ENCODE results near the gene ALKBH4.

ALKBH4 gene

DNA sequence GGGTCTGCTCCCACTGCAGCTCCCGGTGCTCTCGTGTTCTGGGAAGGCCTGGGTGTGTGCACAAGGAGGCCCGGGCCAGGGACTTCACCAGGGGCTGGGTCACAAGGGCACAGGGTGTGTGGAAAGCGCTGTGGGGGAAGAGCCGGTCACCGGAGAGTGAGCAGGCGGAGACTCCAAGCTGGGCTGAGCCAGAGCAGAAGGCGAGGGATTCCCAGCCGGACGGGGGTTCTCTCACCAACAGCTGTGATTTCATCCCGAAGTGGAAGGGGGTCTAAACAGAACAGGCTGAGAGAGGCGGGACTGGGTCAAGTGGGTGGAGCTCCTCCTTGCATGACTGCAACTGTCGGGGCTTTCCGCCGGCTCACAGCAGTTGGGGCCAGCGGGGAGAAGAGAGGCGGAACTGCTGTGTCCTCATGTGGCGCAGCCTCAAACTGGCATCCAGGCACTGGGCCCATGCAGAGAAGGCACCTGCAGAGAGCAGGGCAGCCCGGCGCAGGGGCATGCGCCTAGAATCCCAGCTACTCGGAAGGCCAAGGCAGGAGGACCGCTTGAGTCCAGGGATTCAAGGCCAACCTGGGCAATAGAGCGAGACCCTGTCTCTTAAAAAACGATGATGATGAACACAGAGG lies 38.9 kb downstream of the ALKBH4 start:
- no peak for TF ChIP-seq CTCF (IDR thresholded peaks at IDR 0.05; ENCODE audit: insufficient read depth, missing control alignments)
- FAIRE-seq = no peak
- peak; percentile 2 for DNase-seq (ENCODE audit: insufficient read length, low spot score)

GRCh38 chr7:102424787-102425218 lies 39.9 kb downstream of the ALKBH4 start:
- DNase-seq (ENCODE audit: insufficient read length, low spot score) = no peak
- no peak for TF ChIP-seq CTCF (IDR thresholded peaks at IDR 0.05; ENCODE audit: insufficient read depth, missing control alignments)
- no peak for FAIRE-seq

GRCh38 chr7:102424129-102424551 lies 40.5 kb downstream of the ALKBH4 start:
- DNase-seq (ENCODE audit: insufficient read length, low spot score) (no peak), FAIRE-seq (no peak)
- TF ChIP-seq CTCF (IDR thresholded peaks at IDR 0.05; ENCODE audit: insufficient read depth, missing control alignments) = no peak

DNA sequence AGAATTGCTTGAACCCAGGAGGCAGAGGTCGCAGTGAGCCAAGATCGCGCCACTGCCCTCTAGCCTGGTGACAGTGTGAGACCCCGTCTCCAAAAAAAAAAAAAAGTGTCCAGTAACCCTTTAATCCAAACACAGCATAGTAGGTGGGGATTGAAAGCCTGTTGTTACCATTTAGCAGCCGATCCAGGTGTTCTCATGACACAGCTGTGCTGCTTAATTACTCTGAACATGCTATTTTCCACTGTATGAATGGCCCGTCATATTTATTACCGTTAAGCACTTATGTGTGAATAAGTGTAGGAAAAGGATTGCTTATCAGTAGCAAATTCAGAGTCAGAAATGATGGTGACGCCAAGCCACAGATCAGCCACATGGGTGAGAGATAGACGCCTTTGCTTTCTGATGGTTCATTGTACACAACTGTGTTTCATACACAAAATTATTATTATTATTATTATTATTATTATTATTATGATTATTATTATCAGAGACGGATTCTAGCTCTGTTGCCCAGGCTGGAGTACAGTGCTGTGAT lies 42.9 kb downstream of the ALKBH4 start:
- FAIRE-seq (no peak), DNase-seq (ENCODE audit: insufficient read length, low spot score) (no peak)
- TF ChIP-seq CTCF (IDR thresholded peaks at IDR 0.05; ENCODE audit: insufficient read depth, missing control alignments) = no peak

GRCh38 chr7:102418592-102418991 lies 46.1 kb downstream of the ALKBH4 start:
- FAIRE-seq (no peak), DNase-seq (ENCODE audit: insufficient read length, low spot score) (no peak)
- TF ChIP-seq CTCF (IDR thresholded peaks at IDR 0.05; ENCODE audit: insufficient read depth, missing control alignments) = no peak

GRCh38 chr7:102417105-102417504 lies 47.6 kb downstream of the ALKBH4 start:
- no peak for FAIRE-seq
- no peak for DNase-seq (ENCODE audit: insufficient read length, low spot score)

More at GRCh38 chr7:102417105-102417504, 47.6 kb downstream of the ALKBH4 start:
- TF ChIP-seq CTCF (IDR thresholded peaks at IDR 0.05; ENCODE audit: insufficient read depth, missing control alignments) = no peak
